AG09309 (cell line): ENCODE results near the gene FBN3.

Experiments used
- DNase-seq: peaks from one replicate; pipeline ENCODE4 v3.0.0-alpha.2; 2010; ENCODE audit warnings: low read depth
- H3K4me3 ChIP-seq: 2 replicates; pipeline ENCODE4 v1.5.1; 2011; ENCODE audit warnings: mild to moderate bottlenecking, low read depth, low read length, moderate library complexity; ENCODE audit not compliant: control insufficient read depth
- CTCF ChIP-seq: IDR thresholded peaks from 2 replicates; pipeline ENCODE4 v1.5.1; 2011; ENCODE audit warnings: mild to moderate bottlenecking, low read depth, low read length, inconsistent platforms; ENCODE audit not compliant: insufficient read depth, control insufficient read depth; ENCODE audit errors: missing control alignments

Gene FBN3

GRCh38 chr19:8023371-8023770 is 126.0 kb downstream of the FBN3 start:
- H3K4me3 ChIP-seq = no peak overlapping the region
- DNase-seq = no peak
- TF ChIP-seq CTCF = no peak

- H3K4me3 ChIP-seq = no peak overlapping the region
- no peak for TF ChIP-seq CTCF
- DNase-seq = no peak
These were observed 127.1 kb downstream of the FBN3 start for GRCh38 chr19:8022275-8022674.

- H3K4me3 ChIP-seq = no peak overlapping the region
- no peak for DNase-seq
- TF ChIP-seq CTCF = no peak
These were observed 128.0 kb downstream of the FBN3 start for GRCh38 chr19:8021374-8021773.

GRCh38 chr19:8020681-8021080 is 128.7 kb downstream of the FBN3 start:
- no peak for DNase-seq
- TF ChIP-seq CTCF = no peak
- H3K4me3 ChIP-seq = no peak overlapping the region

GRCh38 chr19:8017808-8018207 is 131.6 kb downstream of the FBN3 start:
- no peak overlapping the region for H3K4me3 ChIP-seq

More at GRCh38 chr19:8017808-8018207, 131.6 kb downstream of the FBN3 start:
- no peak for TF ChIP-seq CTCF
- DNase-seq = no peak
